ENCODE results near the gene SHMT2.
A peak's percentile ranks its signal among the peaks of the same experiment; 100 is the strongest.

DNA sequence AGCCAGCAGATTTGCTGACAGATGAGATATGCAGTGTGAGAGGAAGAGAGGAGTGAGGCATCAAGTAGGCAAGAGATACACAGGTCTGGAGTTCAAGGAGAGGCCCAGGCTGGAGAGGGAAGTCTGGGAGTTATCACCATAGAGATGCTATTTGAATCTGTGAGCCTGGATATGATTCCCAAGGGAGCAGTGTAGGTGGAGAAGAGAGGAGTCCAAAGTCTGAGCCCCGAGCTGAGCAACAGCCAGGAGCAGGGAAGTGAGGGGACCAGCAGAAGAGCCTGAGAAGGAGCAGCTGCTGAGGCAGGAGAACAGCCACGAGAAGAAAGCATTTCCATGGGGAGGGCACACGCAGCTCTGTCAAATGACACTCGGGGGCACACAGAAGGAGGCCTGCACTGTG is 33.1 kb upstream of the SHMT2 start:
- TF ChIP-seq ELK1 (IDR thresholded peaks at IDR 0.05; ENCODE audit: borderline replicate concordance, low read depth, low read length) (no peak), POLR2A (IDR thresholded peaks at IDR 0.05; ENCODE audit: low read depth, low read length) (no peak), CTCF (conservative IDR thresholded peaks at IDR 0.05; ENCODE audit: low read depth, low read length) (no peak), MAZ (IDR thresholded peaks at IDR 0.05; ENCODE audit: borderline replicate concordance, low read depth, low read length) (no peak), BHLHE40 (IDR thresholded peaks at IDR 0.05; ENCODE audit: low read depth, low read length) (no peak), MAFK (IDR thresholded peaks at IDR 0.05; ENCODE audit: low read depth, low read length) (0 out of 2 replicates have a peak, but pooled peaks have one; percentile 5), NFE2L2 (IDR thresholded peaks at IDR 0.05; ENCODE audit: low read depth, low read length) (no peak), CEBPB (IDR thresholded peaks at IDR 0.05; ENCODE audit: low read depth, low read length) (no peak), FOS (IDR thresholded peaks at IDR 0.05; ENCODE audit: low read depth, low read length) (no peak), RFX5 (IDR thresholded peaks at IDR 0.05; ENCODE audit: low read depth, low read length) (no peak), MXI1 (IDR thresholded peaks at IDR 0.05; ENCODE audit: borderline replicate concordance, low read depth, low read length) (no peak)
- TF ChIP-seq, protein P1, sequence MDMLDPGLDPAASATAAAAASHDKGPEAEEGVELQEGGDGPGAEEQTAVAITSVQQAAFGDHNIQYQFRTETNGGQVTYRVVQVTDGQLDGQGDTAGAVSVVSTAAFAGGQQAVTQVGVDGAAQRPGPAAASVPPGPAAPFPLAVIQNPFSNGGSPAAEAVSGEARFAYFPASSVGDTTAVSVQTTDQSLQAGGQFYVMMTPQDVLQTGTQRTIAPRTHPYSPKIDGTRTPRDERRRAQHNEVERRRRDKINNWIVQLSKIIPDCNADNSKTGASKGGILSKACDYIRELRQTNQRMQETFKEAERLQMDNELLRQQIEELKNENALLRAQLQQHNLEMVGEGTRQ (IDR thresholded peaks at IDR 0.05; ENCODE audit: low read depth, low read length), result no peak

Measured in IMR-90 (cell line).